A549 (cell line): ENCODE measurements around the gene SLC22A8. TPM values are rescaled to one million over a fixed set of nuclear protein-coding genes. Genes with fewer than 3 reads are reported as not detected.
"Not testable (repeated sequence)": the region's sequence is repeated elsewhere in the genome, so short reads cannot be mapped to it uniquely, and the experiment has no call there.

Experiments used
- ATAC-seq, 2 experiments: fragments of 200-7000 bp in 1 of 2; fragments of >200 bp in 1 of 2; cut with Nextera tagmentation in 1 of 2; cut with Tn5 transposase in 1 of 2; 3 replicates each; pipeline versions ENCODE4 v1.8.0 to v1.9.1; 2018 to 2020; ENCODE audit warnings: mild to moderate bottlenecking in 1 of 2, moderate library complexity in 1 of 2
- CTCF ChIA-PET: fragments of 300-600 bp; sonication (Branson Sonifier 250); formaldehyde crosslinking; extraction: SDS; loops from one replicate; lab custom pipeline; 2021; ENCODE audit warnings: antibody characterized with exemption, inconsistent platforms; lab: Yijun Ruan, JAX
- POLR2A ChIA-PET: fragments of 350-600 bp; formaldehyde crosslinking; extraction: SDS; loops from one replicate; lab custom pipeline; 2021; ENCODE audit warnings: antibody characterized with exemption, inconsistent platforms; lab: Yijun Ruan, JAX
- DNase-seq, 2 experiments: peaks; one replicate each; pipeline versions ENCODE4 v3.0.0 to v3.0.0-alpha.2; 2011 to 2016; ENCODE audit warnings: low read depth in 1 of 2, low spot score in 1 of 2
- FAIRE-seq: peaks from 2 replicates; lab custom pipeline; 2011; peaks lifted over from hg19 to GRCh38; lab: Jason Lieb, UNC
- H3K27ac ChIP-seq, 2 experiments: fragments of >200 bp; sonication (Bioruptor Twin); formaldehyde crosslinking; 3 replicates each; pipeline ENCODE4 v1.5.1; 2016 to 2017
- H3K4me1 ChIP-seq: fragments of >200 bp; sonication (Bioruptor Twin); formaldehyde crosslinking; 3 replicates; pipeline ENCODE4 v1.6.1; 2016
- H3K4me2 ChIP-seq: fragments of >200 bp; sonication (Bioruptor Twin); formaldehyde crosslinking; 3 replicates; pipeline ENCODE4 v1.6.1; 2016
- H3K4me3 ChIP-seq: fragments of >200 bp; sonication (Bioruptor Twin); formaldehyde crosslinking; 3 replicates; pipeline ENCODE4 v1.5.1; 2016
- H3K9me3 ChIP-seq: fragments of >200 bp; sonication (Bioruptor Twin); formaldehyde crosslinking; 3 replicates; pipeline ENCODE4 v1.6.1; 2016
- BHLHE40 ChIP-seq: IDR thresholded peaks from 2 replicates; pipeline ENCODE4 v1.6.1; 2012; ENCODE audit warnings: low read depth, low read length, inconsistent platforms
- HDAC2 ChIP-seq: fragments of 200-600 bp; sonication (generic); IDR thresholded peaks from 2 replicates; pipeline ENCODE4 v1.6.1; 2016
- HOXA7 ChIP-seq: fragments of 250-450 bp; sonication (Bioruptor Pico); IDR thresholded peaks from 2 replicates; pipeline ENCODE4 v1.5.0; 2020; ENCODE audit warnings: mild to moderate bottlenecking, moderate library complexity
- HOXB13 ChIP-seq: fragments of 250-450 bp; sonication (Bioruptor Pico); IDR thresholded peaks from 2 replicates; pipeline ENCODE4 v1.5.0; 2020; ENCODE audit warnings: low read depth, mild to moderate bottlenecking, moderate library complexity
- HOXB5 ChIP-seq: fragments of 250-450 bp; sonication (Bioruptor Pico); IDR thresholded peaks from 2 replicates; pipeline ENCODE4 v1.5.0; 2020; ENCODE audit warnings: mild to moderate bottlenecking, moderate library complexity
- NFE2L2 ChIP-seq: fragments of 150-350 bp; conservative IDR thresholded peaks from 2 replicates; pipeline ENCODE4 v1.6.1; 2014; ENCODE audit warnings: low read length
- NPAS2 ChIP-seq: fragments of 250-450 bp; sonication (Bioruptor Pico); IDR thresholded peaks from 2 replicates; pipeline ENCODE4 v1.8.0; 2022; ENCODE audit warnings: mild to moderate bottlenecking, moderate library complexity, borderline replicate concordance
- NR3C1 ChIP-seq: fragments of >200 bp; sonication (Bioruptor Twin); formaldehyde crosslinking; IDR thresholded peaks from 3 replicates; pipeline ENCODE4 v1.6.1; 2017
- POLR2AphosphoS2 ChIP-seq: conservative IDR thresholded peaks from 2 replicates; pipeline ENCODE4 v1.6.1; 2012; ENCODE audit warnings: low read length, improper control_type of control experiment, inconsistent platforms
- RAD21 ChIP-seq, 2 experiments: fragments of >200 bp in 1 of 2; sonication (Bioruptor Twin) in 1 of 2; formaldehyde crosslinking in 1 of 2; IDR thresholded peaks in 1 of 2; conservative IDR thresholded peaks in 1 of 2; 2 replicates in 1 of 2; 3 replicates in 1 of 2; pipeline ENCODE4 v1.6.1; 2012 to 2018; ENCODE audit warnings: inconsistent platforms in 1 of 2
- SREBF2 ChIP-seq: fragments of 450-650 bp; IDR thresholded peaks from 2 replicates; pipeline ENCODE4 v1.6.1; 2014; ENCODE audit warnings: mild to moderate bottlenecking, moderate library complexity
- ZNF302 ChIP-seq: fragments of 250-450 bp; sonication (Bioruptor Pico); IDR thresholded peaks from 2 replicates; pipeline ENCODE4 v1.9.0; 2021; ENCODE audit warnings: inconsistent platforms, mild to moderate bottlenecking, moderate library complexity
- WGBS: methylation state at CpG from one replicate; pipeline ENCODE4 v1.1.6; 2017; ENCODE audit errors: missing lambda C conversion rate; 5-methylcytosine and 5-hydroxymethylcytosine counted together
- polyA minus RNA-seq: library from RNA; depleted of rRNA, polyadenylated mRNA; stranded (reverse); fragments of >200 nt; gene quantifications from 2 replicates; pipeline ENCODE4 v1.2.3, GENCODE V29; 2011; rRNA and poly(A)+ RNA removed
- polyA plus RNA-seq, 4 experiments: library from polyadenylated mRNA; depleted of rRNA in 3 of 4; stranded (reverse); fragments of >200 nt; fragmentation: RNase III in 1 of 4; extraction: RNeasy Plus Mini Kit Qiagen cat#74134 plus additional on column Dnase treatment in 1 of 4; gene quantifications; 2 replicates in 3 of 4; 3 replicates in 1 of 4; pipeline ENCODE4 v1.2.3, GENCODE V29; 2011 to 2017
- TF ChIP-seq, protein P1 (sequence below): fragments of >200 bp; sonication (Bioruptor Twin); formaldehyde crosslinking; IDR thresholded peaks from 3 replicates; pipeline ENCODE4 v1.6.1; 2016
- TF ChIP-seq, protein P2 (sequence below): fragments of 450-650 bp; IDR thresholded peaks from 2 replicates; pipeline ENCODE4 v1.6.1; 2014; ENCODE audit warnings: antibody characterized with exemption
- TF ChIP-seq, protein P3 (sequence below): IDR thresholded peaks from 2 replicates; pipeline ENCODE4 v1.6.1; 2012; ENCODE audit warnings: low read depth, borderline replicate concordance

SLC22A8 gene, protein sequence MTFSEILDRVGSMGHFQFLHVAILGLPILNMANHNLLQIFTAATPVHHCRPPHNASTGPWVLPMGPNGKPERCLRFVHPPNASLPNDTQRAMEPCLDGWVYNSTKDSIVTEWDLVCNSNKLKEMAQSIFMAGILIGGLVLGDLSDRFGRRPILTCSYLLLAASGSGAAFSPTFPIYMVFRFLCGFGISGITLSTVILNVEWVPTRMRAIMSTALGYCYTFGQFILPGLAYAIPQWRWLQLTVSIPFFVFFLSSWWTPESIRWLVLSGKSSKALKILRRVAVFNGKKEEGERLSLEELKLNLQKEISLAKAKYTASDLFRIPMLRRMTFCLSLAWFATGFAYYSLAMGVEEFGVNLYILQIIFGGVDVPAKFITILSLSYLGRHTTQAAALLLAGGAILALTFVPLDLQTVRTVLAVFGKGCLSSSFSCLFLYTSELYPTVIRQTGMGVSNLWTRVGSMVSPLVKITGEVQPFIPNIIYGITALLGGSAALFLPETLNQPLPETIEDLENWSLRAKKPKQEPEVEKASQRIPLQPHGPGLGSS
- polyA plus RNA-seq (2011; rRNA removed) (not detected in 2 replicates), polyA plus RNA-seq (2017; fragmentation: RNase III; extraction: RNeasy Plus Mini Kit Qiagen cat#74134 plus additional on column Dnase treatment) (not detected in 3 replicates), polyA minus RNA-seq (not detected in 2 replicates)
- polyA plus RNA-seq (2012; cell fraction: cytosol; rRNA removed): not detected in 2 replicates
- polyA plus RNA-seq (2012; cell fraction: nucleus; rRNA removed): not detected in 2 replicates

DNA sequence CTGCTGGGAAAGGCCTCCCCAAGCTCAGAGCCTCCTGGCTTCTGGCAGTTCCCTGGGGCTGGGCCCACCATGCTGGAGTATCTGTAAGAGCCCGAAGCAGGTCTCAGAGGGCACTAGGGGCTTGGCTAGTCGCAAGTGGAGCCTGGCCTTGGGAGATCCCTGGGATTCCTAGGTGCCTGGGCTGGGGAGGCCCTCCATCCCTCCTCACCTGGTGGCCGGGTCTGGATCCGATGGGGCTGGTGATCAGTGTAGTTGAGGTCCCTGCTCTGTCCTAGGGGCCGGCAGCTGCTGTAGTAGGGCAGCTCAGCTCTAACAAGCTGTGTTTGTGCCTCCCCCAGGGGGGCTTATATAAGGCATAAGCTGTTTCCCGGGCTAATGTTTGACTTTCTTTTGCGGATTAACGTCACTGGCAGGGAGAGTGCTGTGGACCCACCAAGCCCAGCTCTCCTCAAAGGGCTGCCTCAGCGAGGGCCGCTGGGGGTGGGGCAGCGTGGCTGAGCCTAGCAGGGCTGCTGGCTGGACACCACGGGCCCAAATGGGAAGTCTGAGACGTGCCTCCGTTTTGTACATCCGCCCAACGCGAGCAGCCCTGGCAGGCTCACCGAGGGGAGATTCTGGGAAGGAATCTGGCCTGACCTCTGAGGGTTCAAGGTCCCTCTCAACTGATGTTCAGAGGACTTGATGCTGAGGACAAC lies at the start of gene SLC22A8:
SLC22A8 (minus strand) TSS at position 321 of the 695 bp plus-strand sequence. CDS start 883 bp downstream, outside the sequence.
- ChIA-PET CTCF (interaction anchor here (0.6 to 2.9 kb wide), 4 partner anchors 8 to 497 kb away, joined by 3 to 16 read pairs (median 5); no protein-coding TSS in a partner anchor), POLR2A (no interaction called here)

DNA sequence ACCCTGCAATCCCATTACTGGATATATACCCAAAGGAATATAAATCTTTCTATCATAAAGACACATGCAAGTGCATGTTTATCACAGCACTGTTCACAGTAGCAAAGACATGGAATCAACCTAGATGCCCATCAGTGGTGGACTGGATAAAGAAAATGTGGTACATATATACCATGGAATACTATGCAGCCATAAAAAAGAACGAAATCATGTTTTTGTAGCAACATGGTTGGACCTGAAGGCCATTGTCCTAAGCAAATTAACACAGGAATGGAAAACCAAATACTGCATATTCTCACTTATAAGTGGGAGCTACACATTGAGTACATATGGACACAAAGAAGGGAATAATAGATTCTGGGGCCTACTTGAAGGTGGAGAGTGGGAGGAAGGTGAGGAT lies 30.6 kb upstream of the SLC22A8 start:
- FAIRE-seq, H3K4me1 ChIP-seq, H3K4me3 ChIP-seq, DNase-seq, POLR2A ChIA-PET, H3K27ac ChIP-seq, ATAC-seq, H3K9me3 ChIP-seq, H3K4me2 ChIP-seq: not testable (repeated sequence)
- WGBS: 0% methylated on average over 1 of the region's 1 CpG
- CTCF ChIA-PET: interaction anchor here (1.8 kb wide), 1 partner anchor 10 kb away, joined by 6 read pairs; no protein-coding TSS in a partner anchor

More for the DNA sequence above, at the start of gene SLC22A8:
- H3K4me3 ChIP-seq: no peak within 1 kb of the TSS
- TF ChIP-seq HDAC2 (no peak), ZNF302 (no peak), NR3C1 (no peak), NPAS2 (CRISPR knock-in tag) (no peak), POLR2AphosphoS2 (no peak), NFE2L2 (no peak), BHLHE40 (no peak), SREBF2 (no peak), RAD21 (conservative IDR thresholded peaks at IDR 0.05 in 1 of 2, IDR thresholded peaks at IDR 0.05 in 1 of 2) (no peak)
- TF ChIP-seq, protein P1, sequence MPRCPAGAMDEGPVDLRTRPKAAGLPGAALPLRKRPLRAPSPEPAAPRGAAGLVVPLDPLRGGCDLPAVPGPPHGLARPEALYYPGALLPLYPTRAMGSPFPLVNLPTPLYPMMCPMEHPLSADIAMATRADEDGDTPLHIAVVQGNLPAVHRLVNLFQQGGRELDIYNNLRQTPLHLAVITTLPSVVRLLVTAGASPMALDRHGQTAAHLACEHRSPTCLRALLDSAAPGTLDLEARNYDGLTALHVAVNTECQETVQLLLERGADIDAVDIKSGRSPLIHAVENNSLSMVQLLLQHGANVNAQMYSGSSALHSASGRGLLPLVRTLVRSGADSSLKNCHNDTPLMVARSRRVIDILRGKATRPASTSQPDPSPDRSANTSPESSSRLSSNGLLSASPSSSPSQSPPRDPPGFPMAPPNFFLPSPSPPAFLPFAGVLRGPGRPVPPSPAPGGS: no peak
- TF ChIP-seq, protein P2, sequence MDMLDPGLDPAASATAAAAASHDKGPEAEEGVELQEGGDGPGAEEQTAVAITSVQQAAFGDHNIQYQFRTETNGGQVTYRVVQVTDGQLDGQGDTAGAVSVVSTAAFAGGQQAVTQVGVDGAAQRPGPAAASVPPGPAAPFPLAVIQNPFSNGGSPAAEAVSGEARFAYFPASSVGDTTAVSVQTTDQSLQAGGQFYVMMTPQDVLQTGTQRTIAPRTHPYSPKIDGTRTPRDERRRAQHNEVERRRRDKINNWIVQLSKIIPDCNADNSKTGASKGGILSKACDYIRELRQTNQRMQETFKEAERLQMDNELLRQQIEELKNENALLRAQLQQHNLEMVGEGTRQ: no peak
- TF ChIP-seq, all 56 proteins: peak for 0
- DNase-seq (no peak), FAIRE-seq (no peak), ATAC-seq (no peak)
- H3K9me3 ChIP-seq: no peaks in the 10 kb centered on the region
- H3K27ac ChIP-seq: no peak within 1 kb of the TSS
- no peaks in the 10 kb centered on the region for H3K4me1 ChIP-seq
- WGBS: 62% methylated on average over 17 of the region's 18 CpGs
- H3K4me2 ChIP-seq: no peak within 1 kb of the TSS

DNA sequence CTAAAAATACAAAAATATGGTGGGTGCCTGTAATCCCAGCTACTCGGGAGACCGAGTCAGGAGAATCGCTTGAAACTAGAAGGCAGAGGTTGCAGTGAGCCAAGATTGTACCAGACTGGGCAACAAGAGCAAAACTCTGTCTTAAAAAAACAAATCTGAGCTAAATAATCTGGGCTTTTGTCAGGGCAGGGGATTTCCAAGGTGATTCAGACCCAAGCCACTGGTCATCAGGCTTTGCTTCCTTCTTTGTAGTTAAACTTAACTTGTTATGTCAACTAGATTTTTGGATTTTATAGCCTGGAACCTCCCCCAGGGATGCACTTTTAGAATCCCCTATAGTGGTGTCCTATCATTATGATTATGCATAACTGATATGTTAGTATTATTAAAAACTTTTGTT lies 27.0 kb upstream of the SLC22A8 start:
- ATAC-seq: no peak

More for the DNA sequence above, 27.0 kb upstream of the SLC22A8 start:
- Histone ChIP-seq H3K9me3 (no peaks in the 10 kb centered on the region), H3K4me2 (no peak overlapping the region), H3K4me1 (no peaks in the 10 kb centered on the region), H3K27ac (no peak overlapping the region), H3K4me3 (no peak overlapping the region)
- ChIA-PET POLR2A (no interaction called here), CTCF (interaction anchor here (0.6 to 2.0 kb wide), 3 partner anchors 9 to 531 kb away, joined by 3 to 6 read pairs (median 3); no protein-coding TSS in a partner anchor)
- FAIRE-seq (no peak), DNase-seq (no peak)
- WGBS: 24% methylated on average over 3 of the region's 3 CpGs
- TF ChIP-seq, protein P3, sequence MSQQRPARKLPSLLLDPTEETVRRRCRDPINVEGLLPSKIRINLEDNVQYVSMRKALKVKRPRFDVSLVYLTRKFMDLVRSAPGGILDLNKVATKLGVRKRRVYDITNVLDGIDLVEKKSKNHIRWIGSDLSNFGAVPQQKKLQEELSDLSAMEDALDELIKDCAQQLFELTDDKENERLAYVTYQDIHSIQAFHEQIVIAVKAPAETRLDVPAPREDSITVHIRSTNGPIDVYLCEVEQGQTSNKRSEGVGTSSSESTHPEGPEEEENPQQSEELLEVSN: no peak
- TF ChIP-seq BHLHE40: no peak
- no peak for TF ChIP-seq HOXB5 (CRISPR knock-in tag)
- TF ChIP-seq HOXB13 (CRISPR knock-in tag): no peak
- no peak for TF ChIP-seq HOXA7 (CRISPR knock-in tag)
- no peak for TF ChIP-seq NFE2L2
